Endothelial cell of umbilical vein (primary cell): ENCODE results near the gene STUM. TPM values are rescaled to one million over a fixed set of nuclear protein-coding genes. Genes with fewer than 3 reads are reported as not detected.
"Not testable (repeated sequence)": the region's sequence is repeated elsewhere in the genome, so short reads cannot be mapped to it uniquely, and the experiment has no call there.

Experiments
- BruUV-seq: library from RNA; stranded (reverse); fragments of 400-500 nt; replicated peaks from 2 replicates; lab custom pipeline; 2021; lab: Mats Ljungman, UMichigan
- CTCF ChIA-PET: fragments of 300-600, 350-600 bp; sonication (Branson Sonifier 250); formaldehyde crosslinking; loops from one replicate; lab custom pipeline; 2021; ENCODE audit warnings: antibody characterized with exemption, inconsistent platforms; lab: Charles Lee
- POLR2A ChIA-PET: fragments of 300-600, 350-600 bp; sonication (Branson Sonifier 250); formaldehyde crosslinking; loops from one replicate; lab custom pipeline; 2021; ENCODE audit warnings: antibody characterized with exemption, inconsistent platforms; lab: Charles Lee
- DNase-seq: peaks from one replicate; pipeline ENCODE4 v3.0.0-alpha.2; 2011; ENCODE audit warnings: low read depth, low spot score
- FAIRE-seq: peaks from 2 replicates; lab custom pipeline; 2011; peaks lifted over from hg19 to GRCh38; lab: Jason Lieb, UNC
- H2AFZ ChIP-seq: 2 replicates; pipeline ENCODE4 v1.6.0; 2012; ENCODE audit warnings: low read depth, low read length, control low read depth, inconsistent platforms
- H3K27ac ChIP-seq: 2 replicates; pipeline ENCODE4 v1.5.1; 2011; ENCODE audit warnings: low read depth, mild to moderate bottlenecking, control low read depth, low read length, moderate library complexity; ENCODE audit not compliant: insufficient read depth
- H3K27me3 ChIP-seq, 2 experiments: 2 replicates each; pipeline versions ENCODE4 v1.6.0 to v1.6.1; 2011; ENCODE audit warnings: low read length in 2 of 2, mixed read lengths in 1 of 2; ENCODE audit not compliant: control insufficient read depth in 2 of 2, insufficient read depth in 2 of 2
- H3K36me3 ChIP-seq, 2 experiments: 2 replicates in 1 of 2; 3 replicates in 1 of 2; pipeline ENCODE4 v1.5.1; 2011; ENCODE audit warnings: low read length in 2 of 2, mild to moderate bottlenecking in 1 of 2, moderate library complexity in 1 of 2; ENCODE audit not compliant: control insufficient read depth in 2 of 2, insufficient read depth in 2 of 2; ENCODE audit errors: extremely low read depth in 1 of 2
- H3K4me1 ChIP-seq: 3 replicates; pipeline ENCODE4 v1.5.1; 2011; ENCODE audit warnings: mild to moderate bottlenecking, low read length; ENCODE audit not compliant: control insufficient read depth, insufficient read depth; ENCODE audit errors: extremely low read depth
- H3K4me2 ChIP-seq: 2 replicates; pipeline ENCODE4 v1.6.1; 2011; ENCODE audit warnings: low read length, control low read depth, mixed read lengths; ENCODE audit not compliant: insufficient read depth
- H3K4me3 ChIP-seq, 3 experiments: fragments of 200-600 bp in 1 of 3; sonication (generic), shearing (Covaris generic) in 1 of 3; replicated peaks in 1 of 3; 2 replicates each; pipeline ENCODE4 v1.5.1; 2011 to 2016; ENCODE audit warnings: control low read depth in 3 of 3, low read length in 3 of 3, mild to moderate bottlenecking in 2 of 3, inconsistent platforms in 1 of 3, low read depth in 1 of 3, moderate library complexity in 1 of 3; ENCODE audit not compliant: insufficient read depth in 1 of 3
- H3K79me2 ChIP-seq: 2 replicates; pipeline ENCODE4 v1.6.0; 2012; ENCODE audit warnings: low read length, inconsistent platforms; ENCODE audit not compliant: control insufficient read depth, insufficient read depth
- H3K9ac ChIP-seq: replicated peaks from 2 replicates; pipeline ENCODE3; 2011; ENCODE audit warnings: low read length, control low read depth; ENCODE audit not compliant: insufficient read depth; ENCODE audit errors: extremely low read depth
- H3K9me1 ChIP-seq: replicated peaks from 3 replicates; pipeline ENCODE4 v1.6.0; 2011; ENCODE audit warnings: mild to moderate bottlenecking, low read length; ENCODE audit not compliant: control insufficient read depth, insufficient read depth; ENCODE audit errors: extremely low read depth
- H3K9me3 ChIP-seq: replicated peaks from 2 replicates; pipeline ENCODE4 v1.5.1; 2012; ENCODE audit warnings: low read length, inconsistent platforms; ENCODE audit not compliant: control insufficient read depth, insufficient read depth
- H4K20me1 ChIP-seq: replicated peaks from 2 replicates; pipeline ENCODE3; 2011; ENCODE audit warnings: mild to moderate bottlenecking, low read length; ENCODE audit not compliant: control insufficient read depth, insufficient read depth; ENCODE audit errors: extremely low read depth
- CTCF ChIP-seq, 2 donors: IDR thresholded peaks; 1 replicate in 1 of 2; 2 replicates in 1 of 2; pipeline ENCODE4 v1.5.1; 2011; ENCODE audit warnings: low read length in 2 of 2, mild to moderate bottlenecking in 2 of 2, moderate library complexity in 2 of 2, control low read depth in 1 of 2, inconsistent platforms in 1 of 2, low read depth in 1 of 2; ENCODE audit not compliant: insufficient read depth in 1 of 2; ENCODE audit errors: extremely low read depth in 1 of 2
- EZH2 ChIP-seq: IDR thresholded peaks from 2 replicates; pipeline ENCODE4 v1.6.1; 2012; ENCODE audit warnings: borderline replicate concordance, low read depth, mild to moderate bottlenecking, moderate library complexity, low read length, inconsistent platforms; ENCODE audit not compliant: severe bottlenecking
- JUN ChIP-seq: IDR thresholded peaks from 2 replicates; pipeline ENCODE4 v1.6.1; 2011; ENCODE audit warnings: borderline replicate concordance, low read depth; ENCODE audit not compliant: insufficient read length, insufficient read depth
- dilution Hi-C: fragments of 300-500 bp; cut with MboI; formaldehyde crosslinking; loops from one replicate; pipeline ENCODE4 v1.15.0; 2019; ENCODE audit warnings: low sequenced_read_pairs; ENCODE audit not compliant: extremely low pct_ligation_motif_present
- intact Hi-C: fragments of 100-400 bp; cut with micrococcal nuclease; formaldehyde crosslinking; loops from one replicate; pipeline ENCODE4 v1.10.0; 2022
- polyA plus RNA-seq, 4 experiments: library from polyadenylated mRNA; depleted of rRNA in 3 of 4; stranded (reverse) in 3 of 4; unstranded in 1 of 4; fragments of >200 nt; gene quantifications; 2 replicates each; pipeline versions ENCODE4 v1.2.1 to v1.2.3, GENCODE V29; 2011 to 2012; ENCODE audit warnings: missing spikeins in 1 of 4
- total RNA-seq: library from RNA; stranded (reverse); gene quantifications from 2 replicates; pipeline ENCODE4 v1.2.3, GENCODE V29; 2021

The STUM gene
- total and polyA plus RNA-seq, 2 donors (not counting 3 experiments of a cell fraction or from before 2014, with no cell fraction given), result not detected

DNA sequence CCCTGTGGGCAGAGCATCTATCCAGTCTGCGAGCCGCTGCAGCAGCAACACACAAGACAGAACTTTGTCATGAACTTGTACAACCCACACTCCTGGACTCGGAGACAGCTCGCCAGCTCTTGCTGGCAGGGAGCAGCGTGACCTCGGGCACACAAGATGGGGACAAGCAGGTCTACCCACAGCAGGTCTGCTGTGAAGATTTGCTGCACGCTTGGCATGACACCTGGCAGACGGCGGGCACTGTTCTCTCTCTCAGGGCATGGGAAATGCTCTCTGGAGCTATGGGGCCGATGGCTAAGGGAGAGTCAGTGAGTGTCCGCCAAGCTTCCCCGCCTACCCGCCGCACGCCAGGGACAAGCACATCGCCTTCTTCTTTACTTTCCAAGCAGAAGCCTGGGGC, 90.0 kb downstream of the STUM start:
- H3K27me3 ChIP-seq, result no peaks in the 10 kb centered on the region
- TF ChIP-seq CTCF (IDR thresholded peaks at IDR 0.05; ENCODE audit: extremely low read depth in 1 of 2, insufficient read depth in 1 of 2, low read depth in 1 of 2, low read length in 2 of 2) (no peak), JUN (no peak), EZH2 (no peak)
- peaks cover 0 to 17% of the 10 kb centered on the region in 2 experiments for H3K36me3 ChIP-seq
- H4K20me1 ChIP-seq, result no peaks in the 10 kb centered on the region
- ChIA-PET CTCF (interaction anchor here (1.0 to 2.0 kb wide), 4 partner anchors 11 to 190 kb away, joined by 3 to 8 read pairs (median 4); no protein-coding TSS in a partner anchor), POLR2A (interaction anchor here (0.6 kb wide), 1 partner anchor 14 kb away, joined by 5 read pairs; no protein-coding TSS in a partner anchor)
- no peak overlapping the region for H3K9ac ChIP-seq
- intact Hi-C loops (no loop called here), dilution Hi-C loops (no loop called here)
- no peak overlapping the region for H3K4me2 ChIP-seq
- H3K4me1 ChIP-seq, result no peaks in the 10 kb centered on the region
- BruUV-seq, result no TSS peak
- no peak overlapping the region for H2AFZ ChIP-seq
- H3K9me1 ChIP-seq, result no peaks in the 10 kb centered on the region
- no peak for FAIRE-seq
- H3K4me3 ChIP-seq, result no peak overlapping the region
- no peaks in the 10 kb centered on the region for H3K9me3 ChIP-seq
- no peak for DNase-seq
- H3K27ac ChIP-seq, result no peak overlapping the region
- H3K79me2 ChIP-seq, result no peaks in the 10 kb centered on the region

DNA sequence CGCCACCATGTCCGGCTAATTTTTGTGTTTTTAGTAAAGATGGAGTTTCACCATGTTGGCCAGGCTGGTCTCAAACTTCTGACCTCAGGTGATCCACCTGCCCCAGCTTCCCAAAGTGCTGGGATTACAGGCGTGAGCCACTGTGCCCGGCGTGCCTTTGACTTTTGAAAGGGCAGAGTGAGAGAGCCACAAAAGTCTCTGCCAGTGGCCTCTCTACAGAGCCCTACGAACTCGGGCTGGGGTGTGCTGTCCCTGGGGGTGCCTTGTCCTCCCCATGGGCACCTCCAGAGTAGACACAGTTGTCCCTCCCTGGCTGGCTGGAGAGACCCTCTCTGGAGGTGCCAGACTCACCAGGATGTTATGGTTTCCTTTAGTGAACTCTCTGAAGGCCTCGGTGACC, 90.6 kb downstream of the STUM start:
- H4K20me1 ChIP-seq, FAIRE-seq, H3K9me3 ChIP-seq, H3K9ac ChIP-seq, H3K27ac ChIP-seq, H3K4me1 ChIP-seq, H3K27me3 ChIP-seq, DNase-seq, dilution Hi-C loops, H3K79me2 ChIP-seq, H2AFZ ChIP-seq, intact Hi-C loops, BruUV-seq, POLR2A ChIA-PET, H3K4me2 ChIP-seq, H3K9me1 ChIP-seq, H3K4me3 ChIP-seq: not testable (repeated sequence)
- H3K36me3 ChIP-seq, result peaks cover 0 to 17% of the 10 kb centered on the region in 2 experiments
- CTCF ChIA-PET, result interaction anchor here (0.8 to 2.0 kb wide), 3 partner anchors 13 to 189 kb away, joined by 3 to 8 read pairs (median 3); no protein-coding TSS in a partner anchor
